A673 (cell line): ENCODE measurements around the gene SUMF2.
"Not testable (repeated sequence)": the region's sequence is repeated elsewhere in the genome, so short reads cannot be mapped to it uniquely, and the experiment has no call there.

ENCODE experiments used
- CTCF ChIP-seq: fragments of 300-800, 200-600 bp; sonication (generic); conservative IDR thresholded peaks from 2 replicates; pipeline ENCODE4 v1.5.1; 2017; ENCODE audit warnings: low read depth, mild to moderate bottlenecking, antibody characterized with exemption, low read length, moderate library complexity, mixed read lengths
- EZH2 ChIP-seq: fragments of 200-600 bp; sonication (generic); IDR thresholded peaks from 2 replicates; pipeline ENCODE4 v1.6.1; 2017; ENCODE audit warnings: borderline replicate concordance, low read depth, mild to moderate bottlenecking, mixed read lengths, antibody characterized with exemption, low read length; ENCODE audit not compliant: poor library complexity, severe bottlenecking

GRCh38 chr7:56031556-56031955 lies 32.5 kb upstream of the SUMF2 start:
- not testable (repeated sequence) for TF ChIP-seq CTCF, EZH2
